Right renal pelvis (tissue), 4 donors: Measurements from ENCODE around the gene SRGAP2B. TPM values are rescaled to one million over a fixed set of nuclear protein-coding genes. Genes with fewer than 3 reads are reported as not detected.
"Not testable (repeated sequence)": the region's sequence is repeated elsewhere in the genome, so short reads cannot be mapped to it uniquely, and the experiment has no call there.

ENCODE experiments used
- DNase-seq, 4 donors: peaks; one replicate each; pipeline ENCODE4 v3.0.0-alpha.2; 2013; ENCODE audit warnings: low read depth in 4 of 4, low spot score in 3 of 4, missing footprints in 1 of 4
- polyA plus RNA-seq, 4 donors: library from polyadenylated mRNA; unstranded; fragments of 120-200 nt; gene quantifications; one replicate each; pipeline ENCODE4 v1.2.1, GENCODE V29; 2013; ENCODE audit not compliant: insufficient read length in 4 of 4

Gene SRGAP2B
- polyA plus RNA-seq, 4 donors: 20.6 to 42.2 (median 31.2) TPM

- not testable (repeated sequence) for DNase-seq
Measured at GRCh38 chr1:145048181-145048856, 46.8 kb downstream of the SRGAP2B start.

DNA sequence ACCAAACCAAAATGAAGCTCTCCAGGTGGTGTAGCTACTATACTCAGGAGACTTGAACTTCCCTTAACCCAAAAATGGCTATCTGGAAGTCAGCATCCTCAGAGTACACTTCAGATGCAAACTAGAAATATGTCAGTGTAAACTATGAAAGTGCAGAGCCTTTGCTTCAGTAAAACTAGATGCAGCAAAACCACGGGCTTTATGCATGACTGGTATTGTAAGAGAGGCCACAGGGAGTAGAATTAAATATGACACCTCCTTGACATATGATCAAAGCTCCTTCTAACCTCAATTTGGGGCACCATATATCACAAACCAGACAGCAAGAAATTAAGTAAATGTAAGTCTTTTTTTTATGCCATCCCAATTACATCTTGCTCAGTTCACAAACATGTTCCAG, 47.6 kb downstream of the SRGAP2B start:
- not testable (repeated sequence) for DNase-seq

- DNase-seq: not testable (repeated sequence)
Measured at GRCh38 chr1:145045571-145046273, 49.4 kb downstream of the SRGAP2B start.

DNA sequence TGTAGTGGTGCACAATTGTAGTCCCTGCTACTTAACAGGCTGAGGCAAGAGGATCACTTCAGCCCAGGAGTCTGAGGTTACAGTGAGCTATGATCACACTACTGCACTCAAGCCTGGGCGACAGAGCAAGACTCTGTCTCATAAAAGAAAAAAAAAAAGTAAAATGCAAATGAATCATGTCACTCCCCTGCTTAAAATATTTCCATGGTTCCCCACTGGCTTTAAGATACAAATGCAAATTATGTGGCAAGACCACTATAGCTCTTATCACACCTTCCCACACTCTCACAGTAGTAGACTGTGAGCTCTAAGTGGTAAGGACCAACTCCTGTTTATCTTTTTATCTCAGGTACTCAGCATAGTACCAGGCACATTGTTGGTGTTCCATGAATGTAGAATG, 53.6 kb downstream of the SRGAP2B start:
- DNase-seq: not testable (repeated sequence)

DNA sequence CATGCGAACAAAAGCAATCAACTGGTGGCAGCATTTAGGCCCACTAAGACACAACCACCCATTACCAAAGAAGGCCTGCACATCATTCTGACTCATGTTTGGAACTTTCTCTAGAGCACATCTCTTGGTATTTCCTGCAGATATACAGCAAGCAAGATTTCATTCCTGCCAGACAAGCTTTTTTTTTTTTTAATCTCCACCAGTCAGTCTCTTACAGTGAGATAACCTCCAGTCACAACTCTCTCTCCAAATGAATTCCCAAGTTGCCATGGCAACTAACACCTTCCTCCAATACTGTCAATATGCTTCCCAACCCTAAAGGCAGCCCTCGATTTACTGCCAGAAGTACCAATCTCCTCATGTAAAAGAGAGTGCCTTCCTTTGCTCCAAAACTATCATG, 59.1 kb downstream of the SRGAP2B start:
- DNase-seq: not testable (repeated sequence)

DNA sequence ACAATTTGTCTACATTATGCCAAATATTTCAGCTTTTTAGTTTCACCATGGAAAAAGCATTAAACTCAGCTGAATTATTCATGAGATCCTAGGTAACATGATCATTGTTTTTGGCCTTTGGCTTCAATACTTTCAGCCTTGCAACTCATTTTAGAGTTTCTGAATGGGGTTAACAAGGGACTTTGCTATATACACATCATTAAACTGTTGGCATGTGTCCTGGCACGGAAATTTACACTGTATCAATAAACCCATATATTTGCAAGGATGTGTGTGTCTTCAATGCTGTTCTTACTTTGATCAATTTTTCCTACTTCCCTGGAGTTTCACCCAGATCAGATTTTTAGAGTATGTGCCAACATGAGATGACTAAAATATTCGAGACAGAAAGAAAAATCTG, 61.6 kb downstream of the SRGAP2B start:
- not testable (repeated sequence) for DNase-seq

DNA sequence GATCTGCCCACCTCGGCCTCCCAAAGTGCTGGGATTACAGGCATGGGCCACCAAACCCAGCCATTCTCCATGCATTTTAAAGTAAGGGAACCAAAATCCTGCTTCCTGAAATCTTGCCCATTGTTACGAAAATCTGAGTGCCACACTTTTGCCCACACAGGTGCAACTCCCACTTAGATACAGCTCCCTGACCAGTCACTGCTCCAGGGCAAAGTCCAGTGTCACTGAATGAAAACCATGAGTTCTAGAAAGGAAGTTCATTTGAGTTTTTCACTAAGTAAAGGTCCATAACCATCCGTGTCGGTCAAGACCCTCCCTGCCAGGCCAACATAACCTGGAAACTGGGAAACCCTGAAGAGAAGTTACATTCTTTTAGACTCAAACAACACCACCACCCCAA, 67.9 kb downstream of the SRGAP2B start:
- not testable (repeated sequence) for DNase-seq

DNA sequence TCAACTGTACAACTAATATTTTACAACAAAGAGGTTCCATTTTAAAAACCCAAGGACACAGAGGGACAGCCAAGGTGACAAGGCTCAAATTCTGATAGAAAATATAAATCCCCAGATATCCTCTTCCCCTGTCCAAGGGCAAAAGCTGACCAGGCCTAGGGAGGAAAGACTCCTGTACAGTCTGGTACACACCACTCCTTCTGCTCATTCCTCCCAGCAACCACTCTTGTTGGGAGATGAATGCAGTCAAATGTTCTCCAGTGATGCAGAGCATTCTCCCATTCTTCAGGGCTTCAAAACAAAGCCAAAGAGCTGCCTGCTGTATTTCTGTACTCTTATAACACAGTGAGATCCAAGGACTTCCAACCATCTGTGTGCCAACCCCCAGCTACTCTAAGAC, 69.8 kb downstream of the SRGAP2B start:
- not testable (repeated sequence) for DNase-seq

GRCh38 chr1:145022259-145022658, 72.9 kb downstream of the SRGAP2B start:
- DNase-seq: not testable (repeated sequence)

DNA sequence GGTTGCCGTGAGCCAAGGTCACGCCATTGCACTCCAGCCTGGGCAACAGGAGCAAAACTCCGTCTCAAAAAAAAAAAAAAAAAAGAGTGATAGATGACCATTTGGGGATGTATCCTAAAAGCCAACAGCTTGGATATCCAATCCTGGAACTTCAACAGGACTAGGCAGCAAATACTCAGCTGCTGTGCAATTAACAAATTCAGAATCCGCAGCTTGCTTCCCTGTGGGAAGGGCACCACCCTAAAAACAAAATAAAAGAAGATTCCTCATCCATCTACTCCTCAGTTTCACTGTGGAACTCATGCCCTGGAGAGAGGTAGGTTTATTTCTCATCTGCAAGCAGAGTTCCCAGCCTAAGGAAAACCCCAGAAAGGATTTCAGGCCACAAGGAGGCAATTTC, 73.4 kb downstream of the SRGAP2B start:
- DNase-seq: not testable (repeated sequence)

GRCh38 chr1:145019709-145020108, 75.4 kb downstream of the SRGAP2B start:
- DNase-seq: not testable (repeated sequence)

- not testable (repeated sequence) for DNase-seq
Measured at GRCh38 chr1:145017725-145018124, 77.4 kb downstream of the SRGAP2B start.

GRCh38 chr1:145016492-145016862, 78.7 kb downstream of the SRGAP2B start:
- not testable (repeated sequence) for DNase-seq

GRCh38 chr1:145015744-145016491, 79.2 kb downstream of the SRGAP2B start:
- DNase-seq: not testable (repeated sequence)

DNA sequence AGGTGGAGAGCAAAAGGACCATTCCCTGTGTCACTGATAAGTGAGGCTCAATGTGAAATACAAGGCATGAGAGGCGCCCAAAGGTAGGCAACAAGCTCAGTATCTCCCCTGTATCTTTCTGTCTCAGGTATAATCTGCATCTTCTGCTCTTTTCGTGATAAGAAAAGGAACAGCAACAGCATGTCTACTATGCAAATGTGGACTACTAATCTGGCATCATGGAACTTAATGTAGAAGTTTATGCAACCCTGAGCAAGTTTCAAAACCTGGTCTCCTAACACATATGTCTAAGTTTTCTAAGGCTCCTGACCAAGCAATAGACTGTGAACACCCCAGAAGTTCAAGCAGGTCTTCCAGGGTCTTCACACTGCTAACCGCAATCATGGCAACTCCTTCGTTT, 81.8 kb downstream of the SRGAP2B start:
- not testable (repeated sequence) for DNase-seq

GRCh38 chr1:145011811-145012210, 83.3 kb downstream of the SRGAP2B start:
- DNase-seq: not testable (repeated sequence)

- not testable (repeated sequence) for DNase-seq
Measured at GRCh38 chr1:145010580-145010979, 84.5 kb downstream of the SRGAP2B start.

- DNase-seq: not testable (repeated sequence)
Measured at GRCh38 chr1:145009928-145010327, 85.2 kb downstream of the SRGAP2B start.

- not testable (repeated sequence) for DNase-seq
Measured at GRCh38 chr1:145008388-145008787, 86.7 kb downstream of the SRGAP2B start.

- not testable (repeated sequence) for DNase-seq
Measured at GRCh38 chr1:145005142-145005541, 90.0 kb downstream of the SRGAP2B start.

- not testable (repeated sequence) for DNase-seq
Measured at GRCh38 chr1:145001381-145001780, 93.7 kb downstream of the SRGAP2B start.
